ENCODE data around the gene ASMT. TPM values are rescaled to one million over a fixed set of nuclear protein-coding genes. Genes with fewer than 3 reads are reported as not detected.

ASMT gene
- total RNA-seq, 1 donor from 2014 or later, result not detected

GRCh38 chrX:1596676-1597344 is 18.0 kb upstream of the ASMT start:
- no peak for DNase-seq
- no peak for ATAC-seq
- intact Hi-C loops (cut with micrococcal nuclease), result no loop called here

- intact Hi-C loops (cut with micrococcal nuclease), result no loop called here
- DNase-seq, result no peak
- no peak for ATAC-seq
Observed at GRCh38 chrX:1597345-1598020, 17.4 kb upstream of the ASMT start.

GRCh38 chrX:1598021-1598875 is 16.6 kb upstream of the ASMT start:
- intact Hi-C loops (cut with micrococcal nuclease), result no loop called here
- ATAC-seq (no peak), DNase-seq (no peak)

GRCh38 chrX:1598876-1599790 is 15.7 kb upstream of the ASMT start:
- peak; percentile 22 for DNase-seq
- intact Hi-C loops (cut with micrococcal nuclease), result no loop called here
- ATAC-seq, result no peak

- intact Hi-C loops (cut with micrococcal nuclease), result no loop called here
- DNase-seq (peak; percentile 25), ATAC-seq (no peak)
Observed at GRCh38 chrX:1599791-1600405, 15.0 kb upstream of the ASMT start.

- intact Hi-C loops (cut with micrococcal nuclease), result no loop called here
- DNase-seq, result peak; percentile 16
Observed at GRCh38 chrX:1600406-1601050, 14.3 kb upstream of the ASMT start.

GRCh38 chrX:1601051-1601767 is 13.7 kb upstream of the ASMT start:
- ATAC-seq, result no peak
- peak; percentile 26 for DNase-seq
- intact Hi-C loops (cut with micrococcal nuclease), result no loop called here

More at GRCh38 chrX:1600406-1601050, 14.3 kb upstream of the ASMT start:
- no peak for ATAC-seq

- DNase-seq, result peak; percentile 21
- ATAC-seq, result no peak
- intact Hi-C loops (cut with micrococcal nuclease), result no loop called here
Observed at GRCh38 chrX:1601768-1602085, 13.1 kb upstream of the ASMT start.

- ATAC-seq (no peak), DNase-seq (no peak)
- intact Hi-C loops (cut with micrococcal nuclease), result no loop called here
Observed at GRCh38 chrX:1602299-1602698, 12.6 kb upstream of the ASMT start.

GRCh38 chrX:1606496-1606895 is 8.4 kb upstream of the ASMT start:
- DNase-seq (no peak), ATAC-seq (no peak)
- intact Hi-C loops (cut with micrococcal nuclease), result no loop called here

GRCh38 chrX:1609311-1609710 is 5.5 kb upstream of the ASMT start:
- no peak for ATAC-seq
- intact Hi-C loops (cut with micrococcal nuclease), result no loop called here

GRCh38 chrX:1609762-1610161 is 5.1 kb upstream of the ASMT start:
- ATAC-seq (no peak), DNase-seq (no peak)
- intact Hi-C loops (cut with micrococcal nuclease), result no loop called here

More at GRCh38 chrX:1609311-1609710, 5.5 kb upstream of the ASMT start:
- no peak for DNase-seq

GRCh38 chrX:1610166-1610565 is 4.7 kb upstream of the ASMT start:
- no peak for DNase-seq

GRCh38 chrX:1610736-1611135 is 4.1 kb upstream of the ASMT start:
- no peak for ATAC-seq
- no peak for DNase-seq
- intact Hi-C loops (cut with micrococcal nuclease), result no loop called here

More at GRCh38 chrX:1610166-1610565, 4.7 kb upstream of the ASMT start:
- intact Hi-C loops (cut with micrococcal nuclease), result no loop called here
- ATAC-seq, result no peak

GRCh38 chrX:1612641-1613286 is 2.1 kb upstream of the ASMT start:
- intact Hi-C loops (cut with micrococcal nuclease), result no loop called here
- no peak for DNase-seq
- ATAC-seq, result no peak

GRCh38 chrX:1618689-1619088 is 3.8 kb downstream of the ASMT start:
- intact Hi-C loops (cut with micrococcal nuclease), result no loop called here

GRCh38 chrX:1623691-1624090 is 8.8 kb downstream of the ASMT start:
- intact Hi-C loops (cut with micrococcal nuclease), result no loop called here
- DNase-seq (no peak), ATAC-seq (no peak)

More at GRCh38 chrX:1618689-1619088, 3.8 kb downstream of the ASMT start:
- DNase-seq, result no peak
- ATAC-seq, result no peak
